SK-N-SH treated with all-trans-retinoic acid at 6 μM for 48 hours (cell line): ENCODE data around the gene FBXL3.

ENCODE experiments used
- BACH2 ChIP-seq: fragments of 250-450 bp; sonication (Bioruptor Pico); IDR thresholded peaks from 2 replicates; pipeline ENCODE4 v1.9.0; 2021; ENCODE audit warnings: mild to moderate bottlenecking, borderline replicate concordance
- CREB5 ChIP-seq: fragments of 250-450 bp; sonication (Bioruptor Pico); IDR thresholded peaks from 2 replicates; pipeline ENCODE4 v1.5.1; 2020; ENCODE audit warnings: low read depth, mild to moderate bottlenecking, moderate library complexity
- ESRRG ChIP-seq: fragments of 250-450 bp; sonication (Bioruptor Pico); IDR thresholded peaks from 2 replicates; pipeline ENCODE4 v1.6.1; 2021; ENCODE audit warnings: mild to moderate bottlenecking
- OSR1 ChIP-seq: fragments of 250-450 bp; sonication (Bioruptor Pico); IDR thresholded peaks from 2 replicates; pipeline ENCODE4 v1.8.0; 2022; ENCODE audit warnings: moderate library complexity, mild to moderate bottlenecking, inconsistent platforms
- PATZ1 ChIP-seq: fragments of 250-450 bp; sonication (Bioruptor Pico); IDR thresholded peaks from 2 replicates; pipeline ENCODE4 v1.8.0; 2020; ENCODE audit warnings: mild to moderate bottlenecking, moderate library complexity, borderline replicate concordance
- POU6F1 ChIP-seq: fragments of 250-450 bp; sonication (Bioruptor Pico); IDR thresholded peaks from 2 replicates; pipeline ENCODE4 v1.8.0; 2021; ENCODE audit warnings: low read depth, mild to moderate bottlenecking, moderate library complexity, borderline replicate concordance
- SNAI2 ChIP-seq: fragments of 250-450 bp; sonication (Bioruptor Pico); IDR thresholded peaks from 2 replicates; pipeline ENCODE4 v1.5.0; 2020; ENCODE audit warnings: mild to moderate bottlenecking, moderate library complexity
- TSHZ2 ChIP-seq: fragments of 250-450 bp; sonication (Bioruptor Pico); IDR thresholded peaks from 2 replicates; pipeline ENCODE4 v1.5.0; 2020; ENCODE audit warnings: mild to moderate bottlenecking, moderate library complexity
- ZC3H10 ChIP-seq: fragments of 250-450 bp; sonication (Bioruptor Pico); IDR thresholded peaks from 2 replicates; pipeline ENCODE4 v1.5.1; 2021; ENCODE audit warnings: mild to moderate bottlenecking, moderate library complexity
- ZFP3 ChIP-seq: fragments of 250-450 bp; sonication (Bioruptor Pico); IDR thresholded peaks from 2 replicates; pipeline ENCODE4 v1.5.0; 2020; ENCODE audit warnings: mild to moderate bottlenecking, moderate library complexity
- ZFP30 ChIP-seq: fragments of 450-650 bp; formaldehyde crosslinking; IDR thresholded peaks from 2 replicates; pipeline ENCODE4 v1.5.0; 2022; ENCODE audit warnings: mild to moderate bottlenecking, moderate library complexity

GRCh38 chr13:76958841-76959432 lies 68.0 kb downstream of the FBXL3 start:
- TF ChIP-seq SNAI2 (CRISPR knock-in tag) (no peak), CREB5 (CRISPR knock-in tag) (no peak), PATZ1 (CRISPR knock-in tag) (no peak), OSR1 (CRISPR knock-in tag) (no peak), ESRRG (CRISPR knock-in tag) (no peak), TSHZ2 (CRISPR knock-in tag) (no peak), POU6F1 (CRISPR knock-in tag) (no peak), BACH2 (CRISPR knock-in tag) (no peak), ZFP3 (CRISPR knock-in tag) (no peak), ZFP30 (CRISPR knock-in tag) (no peak), ZC3H10 (CRISPR knock-in tag) (no peak)
